Karpas-422 (cell line): ENCODE results near the gene MRPS31. TPM values are rescaled to one million over a fixed set of nuclear protein-coding genes. Genes with fewer than 3 reads are reported as not detected.

Source experiments
- DNase-seq: peaks from one replicate; pipeline ENCODE4 v3.0.0-alpha.2; 2015
- H2AFZ ChIP-seq: fragments of 200-600 bp; sonication (generic); 2 replicates; pipeline ENCODE4 v1.6.1; 2014; ENCODE audit warnings: antibody characterized with exemption, low read length, mixed read lengths
- H3K27ac ChIP-seq: fragments of 200-600 bp; sonication (generic); 2 replicates; pipeline ENCODE4 v1.5.1; 2014; ENCODE audit warnings: mild to moderate bottlenecking, low read length, moderate library complexity
- H3K27me3 ChIP-seq: fragments of 200-600 bp; sonication (generic); 2 replicates; pipeline ENCODE4 v1.6.1; 2014; ENCODE audit warnings: low read length, mixed read lengths
- H3K36me3 ChIP-seq: fragments of 200-600 bp; sonication (generic); 2 replicates; pipeline ENCODE4 v1.6.1; 2014; ENCODE audit warnings: low read length, mixed read lengths; ENCODE audit not compliant: insufficient read depth
- H3K4me1 ChIP-seq: fragments of 200-600 bp; sonication (generic); 2 replicates; pipeline ENCODE4 v1.6.1; 2014; ENCODE audit warnings: mild to moderate bottlenecking, low read length, mixed read lengths
- H3K4me2 ChIP-seq: fragments of 200-600 bp; sonication (generic); 2 replicates; pipeline ENCODE4 v1.6.1; 2014; ENCODE audit warnings: low read length, low read depth, mild to moderate bottlenecking; ENCODE audit not compliant: poor library complexity, severe bottlenecking
- H3K4me3 ChIP-seq: fragments of 200-600 bp; sonication (generic); 2 replicates; pipeline ENCODE4 v1.5.1; 2014; ENCODE audit warnings: mild to moderate bottlenecking, antibody characterized with exemption, low read length, mixed read lengths
- H3K79me2 ChIP-seq: fragments of 200-600 bp; sonication (generic); 2 replicates; pipeline ENCODE4 v1.6.1; 2014; ENCODE audit warnings: mild to moderate bottlenecking, low read length, mixed read lengths
- H3K9ac ChIP-seq: fragments of 200-600 bp; sonication (generic); 2 replicates; pipeline ENCODE4 v1.6.0; 2014; ENCODE audit warnings: low read length
- H3K9me2 ChIP-seq: fragments of 200-600 bp; sonication (generic), shearing (Covaris generic); replicated peaks from 2 replicates; pipeline ENCODE4 v1.6.0; 2014; ENCODE audit warnings: mild to moderate bottlenecking, low read length, moderate library complexity; ENCODE audit not compliant: insufficient read depth
- H3K9me3 ChIP-seq: fragments of 300-700, 200-600 bp; sonication (generic); 2 replicates; pipeline ENCODE4 v1.6.1; 2014; ENCODE audit warnings: low read length, mixed read lengths
- H4K20me1 ChIP-seq: fragments of 200-600 bp; sonication (generic); 2 replicates; pipeline ENCODE4 v1.6.1; 2014; ENCODE audit warnings: mild to moderate bottlenecking, antibody characterized with exemption, low read length, low read depth; ENCODE audit not compliant: insufficient read depth
- total RNA-seq: library from RNA; depleted of rRNA; stranded (reverse); fragments of >200 nt; shearing (Covaris generic); gene quantifications from 2 replicates; pipeline ENCODE4 v1.2.3, GENCODE V29; 2014; ENCODE audit warnings: low replicate concordance

The MRPS31 gene
- total RNA-seq, 1 experiment from 2014 or later = 52.6 TPM

- H3K79me2 ChIP-seq = no peaks in the 10 kb centered on the region
- H3K9ac ChIP-seq = peak overlapping the region; percentile 58
- H3K27ac ChIP-seq = peak overlapping the region; percentile 91
- H4K20me1 ChIP-seq = no peaks in the 10 kb centered on the region
- H3K4me1 ChIP-seq = peaks cover 38% of the 10 kb centered on the region
- peak overlapping the region; percentile 67 for H3K4me2 ChIP-seq
- H3K27me3 ChIP-seq = no peaks in the 10 kb centered on the region
- H3K36me3 ChIP-seq = no peaks in the 10 kb centered on the region
- peak overlapping the region; percentile 75 for H2AFZ ChIP-seq
- peak overlapping the region; percentile 42; the same call in 1 of the 2 replicates for H3K4me3 ChIP-seq
- H3K9me3 ChIP-seq = no peaks in the 10 kb centered on the region
- no peaks in the 10 kb centered on the region for H3K9me2 ChIP-seq
- DNase-seq = peak; percentile 88
These were observed 5.7 kb upstream of the MRPS31 start for GRCh38 chr13:40776681-40777165.

DNA sequence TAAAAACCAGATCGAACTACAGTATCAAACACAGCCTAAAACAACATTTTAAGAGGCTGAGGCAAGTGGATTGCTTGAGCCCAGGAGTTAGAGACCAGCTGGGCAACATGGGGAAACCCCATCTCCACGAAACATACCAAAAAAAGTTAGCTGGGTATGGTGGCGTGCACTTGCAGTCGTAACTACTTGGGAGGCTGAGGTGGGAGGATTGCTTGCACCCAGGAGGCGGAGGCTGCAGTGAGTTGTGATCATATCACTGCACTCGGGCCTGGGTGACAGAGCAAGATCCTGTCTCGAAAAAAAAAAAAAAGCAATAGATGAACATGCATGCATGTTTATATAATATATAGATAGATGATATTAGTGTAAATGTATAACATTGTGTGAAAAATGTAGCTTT is 5.2 kb upstream of the MRPS31 start:
- Histone ChIP-seq H3K9me2 (no peaks in the 10 kb centered on the region), H3K36me3 (no peaks in the 10 kb centered on the region), H3K27ac (peak overlapping the region; percentile 91), H4K20me1 (no peaks in the 10 kb centered on the region), H3K4me1 (peaks cover 41% of the 10 kb centered on the region), H2AFZ (peak overlapping the region; percentile 17; the same call in 1 of the 2 replicates), H3K79me2 (no peaks in the 10 kb centered on the region), H3K4me2 (peak overlapping the region; percentile 67), H3K4me3 (peak overlapping the region; percentile 42; the same call in 1 of the 2 replicates), H3K9ac (peak overlapping the region; percentile 58), H3K9me3 (no peaks in the 10 kb centered on the region), H3K27me3 (no peaks in the 10 kb centered on the region)
- DNase-seq = no peak

- no peaks in the 10 kb centered on the region for H3K9me2 ChIP-seq
- no peak overlapping the region for H3K4me3 ChIP-seq
- no peaks in the 10 kb centered on the region for H3K27me3 ChIP-seq
- no peak for DNase-seq
- H3K9me3 ChIP-seq = no peaks in the 10 kb centered on the region
- H3K79me2 ChIP-seq = peaks cover 13% of the 10 kb centered on the region
- H3K36me3 ChIP-seq = no peaks in the 10 kb centered on the region
- no peak overlapping the region for H3K4me2 ChIP-seq
- H2AFZ ChIP-seq = 0 out of 2 replicates have a peak overlapping the region, but pooled peaks have one; percentile 19
- peaks cover 47% of the 10 kb centered on the region for H3K4me1 ChIP-seq
- no peak overlapping the region; the same call in 1 of the 2 replicates for H3K27ac ChIP-seq
- H4K20me1 ChIP-seq = no peaks in the 10 kb centered on the region
- H3K9ac ChIP-seq = no peak overlapping the region
These were observed 3.7 kb upstream of the MRPS31 start for GRCh38 chr13:40774672-40775071.

GRCh38 chr13:40772765-40773473 is 1.9 kb upstream of the MRPS31 start:
- no peak overlapping the region for H3K4me3 ChIP-seq
- no peak for DNase-seq
- H3K9me2 ChIP-seq = no peaks in the 10 kb centered on the region
- H3K4me2 ChIP-seq = no peak overlapping the region
- no peaks in the 10 kb centered on the region for H3K9me3 ChIP-seq
- no peaks in the 10 kb centered on the region for H3K27me3 ChIP-seq
- no peak overlapping the region for H2AFZ ChIP-seq
- H3K4me1 ChIP-seq = peaks cover 50% of the 10 kb centered on the region
- peaks cover 4% of the 10 kb centered on the region; the same call in 1 of the 2 replicates for H3K36me3 ChIP-seq
- H3K9ac ChIP-seq = no peak overlapping the region
- H3K27ac ChIP-seq = peak overlapping the region; percentile 52
- no peaks in the 10 kb centered on the region for H4K20me1 ChIP-seq
- H3K79me2 ChIP-seq = peaks cover 17% of the 10 kb centered on the region

- H3K27me3 ChIP-seq = no peaks in the 10 kb centered on the region
- peak overlapping the region; percentile 82 for H3K27ac ChIP-seq
- peak overlapping the region; percentile 74 for H3K4me3 ChIP-seq
- peak overlapping the region; percentile 93 for H3K4me2 ChIP-seq
- no peak for DNase-seq
- H3K9ac ChIP-seq = peak overlapping the region; percentile 88
- H3K9me2 ChIP-seq = no peaks in the 10 kb centered on the region
- no peaks in the 10 kb centered on the region for H4K20me1 ChIP-seq
- peaks cover 40% of the 10 kb centered on the region for H3K4me1 ChIP-seq
- peaks cover 10% of the 10 kb centered on the region; the same call in 1 of the 2 replicates for H3K36me3 ChIP-seq
- H3K79me2 ChIP-seq = peaks cover 37% of the 10 kb centered on the region
- no peak overlapping the region for H2AFZ ChIP-seq
- no peaks in the 10 kb centered on the region for H3K9me3 ChIP-seq
These were observed 419 bp downstream of the MRPS31 start for GRCh38 chr13:40770609-40770933.

DNA sequence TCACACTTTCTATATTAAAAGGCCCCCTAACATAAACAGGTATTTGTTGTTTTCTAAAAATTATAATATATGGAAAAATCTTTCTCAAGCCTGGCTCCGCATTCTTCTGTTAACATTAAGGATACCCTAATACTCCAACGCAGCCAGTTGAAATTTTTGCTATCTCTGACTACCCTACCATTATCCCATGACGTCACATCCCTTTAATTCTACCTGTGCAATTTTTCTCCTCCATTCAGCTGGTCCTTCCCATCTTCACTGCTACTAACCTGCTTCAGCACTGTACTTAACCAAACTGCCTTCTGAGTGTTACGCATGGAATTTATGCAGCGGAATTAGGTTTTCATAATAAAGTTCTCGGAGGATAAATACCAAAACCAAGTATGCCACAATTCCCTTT is 1.0 kb downstream of the MRPS31 start:
- Histone ChIP-seq H3K36me3 (peaks cover 12% of the 10 kb centered on the region), H3K27me3 (no peaks in the 10 kb centered on the region), H3K9me2 (no peaks in the 10 kb centered on the region), H3K4me2 (peak overlapping the region; percentile 93), H3K4me3 (peak overlapping the region; percentile 74), H2AFZ (no peak overlapping the region), H3K9ac (peak overlapping the region; percentile 88), H3K27ac (peak overlapping the region; percentile 82), H4K20me1 (no peaks in the 10 kb centered on the region), H3K4me1 (peaks cover 44% of the 10 kb centered on the region), H3K79me2 (peaks cover 42% of the 10 kb centered on the region), H3K9me3 (no peaks in the 10 kb centered on the region)
- DNase-seq = no peak

DNA sequence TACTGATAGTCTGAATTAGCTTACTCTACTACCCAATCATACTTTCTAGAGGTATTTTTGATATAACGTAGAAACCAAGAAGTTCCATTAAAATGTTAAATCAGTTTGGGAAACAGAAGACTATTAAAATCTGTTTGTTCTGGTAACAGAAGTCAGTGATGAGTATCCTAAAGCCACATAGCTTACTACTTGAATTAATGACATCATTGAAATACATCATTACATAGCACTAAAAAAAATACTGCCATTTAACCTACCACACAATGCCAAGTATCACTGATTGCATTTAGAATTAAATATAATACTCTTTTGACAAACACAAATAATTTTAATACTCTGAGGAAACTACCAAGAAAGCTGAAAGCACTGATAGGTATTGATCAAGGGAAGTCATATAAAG is 5.4 kb downstream of the MRPS31 start:
- DNase-seq = no peak
- no peaks in the 10 kb centered on the region for H3K9me3 ChIP-seq
- H3K27me3 ChIP-seq = no peaks in the 10 kb centered on the region
- no peak overlapping the region for H2AFZ ChIP-seq
- H3K79me2 ChIP-seq = peaks cover 69% of the 10 kb centered on the region
- peaks cover 17% of the 10 kb centered on the region for H3K36me3 ChIP-seq
- no peaks in the 10 kb centered on the region for H3K9me2 ChIP-seq
- no peak overlapping the region for H3K9ac ChIP-seq
- H3K4me1 ChIP-seq = peaks cover 72% of the 10 kb centered on the region
- no peak overlapping the region for H3K4me3 ChIP-seq
- H4K20me1 ChIP-seq = no peaks in the 10 kb centered on the region
- H3K4me2 ChIP-seq = peak overlapping the region; percentile 58
- H3K27ac ChIP-seq = peak overlapping the region; percentile 96

- Histone ChIP-seq H2AFZ (no peak overlapping the region), H3K4me2 (peak overlapping the region; percentile 58), H3K79me2 (peaks cover 65% of the 10 kb centered on the region), H4K20me1 (no peaks in the 10 kb centered on the region), H3K4me1 (peaks cover 75% of the 10 kb centered on the region), H3K27ac (peak overlapping the region; percentile 96), H3K36me3 (peaks cover 23% of the 10 kb centered on the region), H3K9ac (peak overlapping the region; percentile 43), H3K9me2 (no peaks in the 10 kb centered on the region), H3K9me3 (no peaks in the 10 kb centered on the region), H3K27me3 (no peaks in the 10 kb centered on the region), H3K4me3 (peak overlapping the region; percentile 22; the same call in 1 of the 2 replicates)
- DNase-seq = peak; percentile 48
These were observed 6.2 kb downstream of the MRPS31 start for GRCh38 chr13:40764587-40765403.
